SK-N-MC (cell line): ENCODE data around the gene RFX2.

ENCODE experiments used
- EZH2 ChIP-seq: fragments of 200-600 bp; sonication (generic); IDR thresholded peaks from one replicate; pipeline ENCODE4 v1.6.1; 2017; ENCODE audit warnings: antibody characterized with exemption
- POLR2AphosphoS5 ChIP-seq: IDR thresholded peaks from 2 replicates; pipeline ENCODE4 v1.6.1; 2012; ENCODE audit warnings: mild to moderate bottlenecking, low read depth, low read length, borderline replicate concordance

- TF ChIP-seq EZH2 (no peak), POLR2AphosphoS5 (no peak)
These were observed 45.7 kb upstream of the RFX2 start for GRCh38 chr19:6156033-6156432.
